Breast epithelium (tissue), 4 donors: Measurements from ENCODE around the gene CENPB. TPM values are rescaled to one million over a fixed set of nuclear protein-coding genes. Genes with fewer than 3 reads are reported as not detected.
A peak's percentile ranks its signal among the peaks of the same experiment; 100 is the strongest.

Experiments used
- DNase-seq, 2 donors: peaks; one replicate each; pipeline ENCODE4 v3.0.0-alpha.2; 2019; ENCODE audit warnings: low spot score in 2 of 2
- H3K27ac ChIP-seq, 2 donors: fragments of 200-600 bp; sonication (generic) in 1 of 2; one replicate each; pipeline ENCODE4 v1.5.1; 2016 to 2019; ENCODE audit warnings: mild to moderate bottlenecking in 1 of 2
- H3K27me3 ChIP-seq, 2 donors: fragments of 200-600 bp; sonication (generic) in 1 of 2; one replicate each; pipeline versions ENCODE4 v1.5.1 to v1.6.0; 2017 to 2019; ENCODE audit warnings: control low read depth in 1 of 2, mild to moderate bottlenecking in 1 of 2
- H3K36me3 ChIP-seq: fragments of 200-600 bp; one replicate; pipeline ENCODE4 v1.5.1; 2019
- H3K4me1 ChIP-seq, 2 donors: fragments of 200-600 bp; sonication (generic); one replicate each; pipeline ENCODE4 v1.5.1; 2016 to 2019; ENCODE audit warnings: control low read depth in 1 of 2
- H3K4me3 ChIP-seq, 3 donors: fragments of 200-600 bp; sonication (generic); 1 replicate in 2 of 3; 2 replicates in 1 of 3; pipeline ENCODE4 v1.5.1; 2016 to 2019; ENCODE audit warnings: mild to moderate bottlenecking in 3 of 3, moderate library complexity in 2 of 3
- H3K9me3 ChIP-seq, 2 donors: fragments of 200-600 bp; sonication (generic) in 1 of 2; one replicate each; pipeline ENCODE4 v1.5.1; 2016 to 2019; ENCODE audit warnings: control low read depth in 1 of 2
- CTCF ChIP-seq, 3 donors: fragments of 450-650 bp; IDR thresholded peaks; one replicate each; pipeline ENCODE4 v1.5.1; 2016 to 2017; ENCODE audit warnings: antibody characterized with exemption in 3 of 3, mild to moderate bottlenecking in 3 of 3, moderate library complexity in 3 of 3
- POLR2A ChIP-seq: fragments of 450-650 bp; IDR thresholded peaks from one replicate; pipeline ENCODE4 v1.6.1; 2016; ENCODE audit warnings: antibody characterized with exemption, mild to moderate bottlenecking, moderate library complexity
- POLR2AphosphoS5 ChIP-seq, 3 donors: sonication (generic); formaldehyde crosslinking; IDR thresholded peaks; one replicate each; pipeline ENCODE4 v1.6.1; 2017; ENCODE audit warnings: antibody characterized with exemption in 3 of 3
- intact Hi-C: fragments of 100-400 bp; cut with DNase I; formaldehyde crosslinking; loops from one replicate; pipeline ENCODE4 v1.15.1; 2023; ENCODE audit warnings: low total_unique reads
- total RNA-seq, 3 donors: library from RNA; depleted of rRNA; stranded (reverse); fragments of >200 nt; gene quantifications; one replicate each; pipeline ENCODE4 v1.1.0, GENCODE V29; 2016

CENPB gene
- total RNA-seq, 3 donors from 2014 or later = 55.5 to 69.8 (median 68.2) TPM

- H3K27ac ChIP-seq = peak overlapping the region; percentile 91 to 95
- H3K27me3 ChIP-seq = no peaks in the 10 kb centered on the region
- peaks cover 9 to 17% of the 10 kb centered on the region in 2 donors for H3K4me1 ChIP-seq
- intact Hi-C loops = no loop called here
- no peaks in the 10 kb centered on the region for H3K36me3 ChIP-seq
- H3K4me3 ChIP-seq = no peak overlapping the region
- TF ChIP-seq POLR2AphosphoS5 (IDR thresholded peaks at IDR 0.05) = peak in 2 of 3 donors; percentile 37 to 61
- no peak for TF ChIP-seq POLR2A
- TF ChIP-seq CTCF (IDR thresholded peaks at IDR 0.05) = no peak
- peak in 1 of 2 donors; percentile 62 for DNase-seq
- peaks cover 0 to 3% of the 10 kb centered on the region in 2 donors for H3K9me3 ChIP-seq
These were observed 16.1 kb upstream of the CENPB start for GRCh38 chr20:3802524-3803239.

GRCh38 chr20:3801846-3802245 is 15.3 kb upstream of the CENPB start:
- intact Hi-C loops = no loop called here
- Histone ChIP-seq H3K9me3 (peaks cover 0 to 3% of the 10 kb centered on the region in 2 donors), H3K27ac (peak overlapping the region; percentile 91 to 95), H3K27me3 (no peaks in the 10 kb centered on the region), H3K4me1 (peaks cover 5 to 13% of the 10 kb centered on the region in 2 donors), H3K4me3 (no peak overlapping the region), H3K36me3 (no peaks in the 10 kb centered on the region)
- DNase-seq = no peak
- TF ChIP-seq POLR2A (no peak), POLR2AphosphoS5 (IDR thresholded peaks at IDR 0.05) (no peak), CTCF (IDR thresholded peaks at IDR 0.05) (no peak)

GRCh38 chr20:3801299-3801698 is 14.8 kb upstream of the CENPB start:
- peaks cover 5 to 12% of the 10 kb centered on the region in 2 donors for H3K4me1 ChIP-seq
- no peaks in the 10 kb centered on the region for H3K36me3 ChIP-seq
- TF ChIP-seq POLR2A (no peak), POLR2AphosphoS5 (IDR thresholded peaks at IDR 0.05) (no peak), CTCF (IDR thresholded peaks at IDR 0.05) (no peak)
- intact Hi-C loops = no loop called here
- no peak for DNase-seq
- no peak overlapping the region for H3K4me3 ChIP-seq
- no peaks in the 10 kb centered on the region for H3K27me3 ChIP-seq
- peak overlapping the region; percentile 91 to 95 for H3K27ac ChIP-seq
- peaks cover 0 to 2% of the 10 kb centered on the region in 2 donors for H3K9me3 ChIP-seq

- no peaks in the 10 kb centered on the region for H3K36me3 ChIP-seq
- peak overlapping the region; percentile 91 to 95 for H3K27ac ChIP-seq
- intact Hi-C loops = no loop called here
- DNase-seq = no peak
- H3K4me1 ChIP-seq = peaks cover 1 to 12% of the 10 kb centered on the region in 2 donors
- no peaks in the 10 kb centered on the region for H3K9me3 ChIP-seq
- TF ChIP-seq CTCF (IDR thresholded peaks at IDR 0.05) = no peak
- no peak for TF ChIP-seq POLR2AphosphoS5 (IDR thresholded peaks at IDR 0.05)
- TF ChIP-seq POLR2A = no peak
- H3K4me3 ChIP-seq = no peak overlapping the region
- H3K27me3 ChIP-seq = no peaks in the 10 kb centered on the region
These were observed 14.3 kb upstream of the CENPB start for GRCh38 chr20:3800878-3801260.

GRCh38 chr20:3800256-3800877 is 13.8 kb upstream of the CENPB start:
- no peaks in the 10 kb centered on the region for H3K36me3 ChIP-seq
- peaks cover 0 to 12% of the 10 kb centered on the region in 2 donors for H3K4me1 ChIP-seq

More at GRCh38 chr20:3800256-3800877, 13.8 kb upstream of the CENPB start:
- DNase-seq = no peak
- Histone ChIP-seq H3K27ac (peak overlapping the region in 1 of 2 donors; percentile 91), H3K4me3 (no peak overlapping the region), H3K27me3 (no peaks in the 10 kb centered on the region), H3K9me3 (no peaks in the 10 kb centered on the region)
- intact Hi-C loops = no loop called here
- no peak for TF ChIP-seq CTCF (IDR thresholded peaks at IDR 0.05)
- no peak for TF ChIP-seq POLR2A
- TF ChIP-seq POLR2AphosphoS5 (IDR thresholded peaks at IDR 0.05) = no peak
